NCI-H526 treated with DMSO at 0.1 percent for 48 hours (cell line): ENCODE results near the gene NISCH.

Experiments used
- DNase-seq: peaks from one replicate; lab custom pipeline; 2025; lab: John Stamatoyannopoulos, UW

NISCH gene

DNA sequence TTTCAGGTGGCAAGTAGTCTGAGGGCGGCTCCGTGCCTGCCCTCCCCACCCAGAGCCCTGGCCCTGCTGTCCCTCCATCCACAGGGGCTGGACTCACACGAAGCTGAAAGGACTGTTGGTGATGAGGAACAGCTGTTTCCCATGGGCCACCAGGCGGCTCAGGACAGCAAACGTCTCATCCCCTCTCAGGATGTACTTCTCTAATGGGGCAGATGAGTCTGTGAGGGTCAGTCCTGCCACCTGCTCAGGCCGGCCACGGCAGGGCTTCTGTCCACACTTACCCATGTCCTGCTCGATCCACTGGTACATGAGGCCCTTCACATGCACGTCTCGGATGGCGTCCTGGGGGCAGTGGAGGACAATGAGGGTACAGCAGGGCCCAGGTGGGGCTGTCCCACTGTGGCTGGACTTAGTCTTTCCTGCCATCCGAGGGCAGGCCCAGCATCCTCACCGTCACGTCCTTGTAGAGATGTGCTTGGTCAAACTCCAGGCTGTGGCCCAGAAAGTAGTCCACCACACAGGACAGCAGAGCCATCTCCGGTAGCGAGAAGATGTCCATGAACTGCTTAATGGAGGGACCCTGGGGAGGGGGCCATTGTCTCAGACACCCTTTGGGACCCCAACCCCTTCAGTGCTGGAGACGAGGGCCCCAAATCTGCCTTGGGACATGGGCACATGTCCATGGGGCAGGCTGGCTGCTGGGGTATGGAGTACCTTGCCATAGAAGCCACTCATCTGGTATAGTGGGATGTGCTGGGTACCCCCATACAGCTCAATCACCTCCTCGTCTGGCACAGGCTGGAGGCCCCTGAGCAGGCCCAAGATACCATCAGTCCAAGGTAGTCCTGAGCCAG lies 72.6 kb downstream of the NISCH start:
- DNase-seq = no peak

DNA sequence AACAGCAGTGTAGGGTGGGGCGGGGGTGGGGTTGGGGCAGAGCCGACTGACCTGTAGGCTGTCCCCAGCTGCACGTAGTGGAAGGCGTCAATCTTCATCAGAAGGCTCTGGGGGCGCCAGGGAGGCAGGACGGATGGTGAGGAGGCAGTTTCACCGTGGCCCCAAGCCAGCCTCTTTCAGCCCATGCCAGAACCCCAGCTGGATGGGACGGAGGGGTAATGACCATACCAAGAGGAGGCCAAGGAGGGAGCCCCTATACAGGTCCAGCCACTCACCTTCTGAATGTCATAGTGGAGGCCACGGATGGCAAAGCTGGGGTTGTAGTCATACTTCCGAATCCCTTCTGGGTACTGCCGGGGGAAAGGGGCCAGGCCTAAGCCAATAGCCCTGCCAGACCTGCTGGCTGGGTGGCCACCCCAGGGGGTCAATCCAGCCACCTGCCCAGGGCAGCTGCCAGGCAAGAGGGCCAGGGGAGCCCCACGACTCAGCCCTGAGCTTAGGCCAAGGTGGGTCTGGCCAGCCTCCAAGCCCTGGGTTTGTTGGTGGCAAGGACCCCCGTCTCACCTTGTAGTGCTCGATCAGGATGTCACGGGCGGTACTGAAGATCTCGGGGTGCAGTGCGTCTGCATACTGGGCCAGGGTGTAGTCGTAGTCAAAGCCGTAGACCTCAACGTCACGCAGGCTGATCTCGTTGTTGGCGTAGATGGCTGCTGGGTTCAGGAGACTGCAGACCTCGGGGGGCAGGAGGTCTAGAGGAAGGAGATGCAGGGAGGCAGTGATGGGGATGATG lies 73.4 kb downstream of the NISCH start:
- DNase-seq = no peak

DNA sequence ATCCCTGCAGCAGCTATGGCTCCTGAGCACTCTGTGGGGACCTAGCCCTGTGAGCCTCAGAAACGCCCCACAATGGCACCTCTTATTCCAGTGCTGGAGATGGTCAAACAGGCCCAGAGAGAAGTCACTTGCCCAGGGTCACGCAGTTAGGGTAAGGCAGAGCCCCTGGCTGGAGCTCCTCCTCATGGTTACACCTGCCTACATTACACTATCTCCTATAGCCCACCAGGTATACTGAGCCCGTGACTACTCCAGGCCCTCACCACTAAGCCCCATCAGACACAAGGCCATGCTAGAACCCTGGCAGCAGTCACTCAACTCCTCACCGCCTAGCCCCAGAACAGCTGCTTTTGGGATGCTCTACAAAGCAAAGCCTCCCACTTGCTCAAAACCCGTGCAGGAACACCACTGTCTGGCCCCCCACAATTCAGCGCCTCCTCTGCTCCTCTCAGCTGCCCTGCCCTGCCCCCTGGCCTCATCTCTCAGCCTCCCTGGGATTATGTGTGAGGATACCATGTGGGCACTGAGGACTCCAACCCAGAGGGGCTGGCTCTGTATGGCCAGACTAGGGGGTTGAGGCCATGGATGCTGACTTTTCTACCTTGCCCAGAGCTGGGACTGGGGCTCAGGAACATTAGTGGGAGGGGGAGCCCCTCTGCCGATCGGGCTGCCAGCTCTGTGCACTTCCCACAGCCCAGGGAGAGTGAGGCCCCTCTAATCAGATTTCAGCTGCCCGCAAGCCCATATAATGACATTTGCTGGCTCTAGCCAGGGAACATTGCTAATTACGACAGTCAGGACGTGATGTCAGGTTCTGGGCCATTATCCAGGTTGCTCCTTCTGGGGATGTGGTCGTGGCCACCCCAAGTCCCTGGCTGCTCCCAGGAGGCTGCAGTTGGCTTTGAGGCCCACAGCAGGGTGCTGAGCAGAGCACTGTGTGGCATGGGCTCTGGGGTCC lies 74.3 kb downstream of the NISCH start:
- no peak for DNase-seq

DNA sequence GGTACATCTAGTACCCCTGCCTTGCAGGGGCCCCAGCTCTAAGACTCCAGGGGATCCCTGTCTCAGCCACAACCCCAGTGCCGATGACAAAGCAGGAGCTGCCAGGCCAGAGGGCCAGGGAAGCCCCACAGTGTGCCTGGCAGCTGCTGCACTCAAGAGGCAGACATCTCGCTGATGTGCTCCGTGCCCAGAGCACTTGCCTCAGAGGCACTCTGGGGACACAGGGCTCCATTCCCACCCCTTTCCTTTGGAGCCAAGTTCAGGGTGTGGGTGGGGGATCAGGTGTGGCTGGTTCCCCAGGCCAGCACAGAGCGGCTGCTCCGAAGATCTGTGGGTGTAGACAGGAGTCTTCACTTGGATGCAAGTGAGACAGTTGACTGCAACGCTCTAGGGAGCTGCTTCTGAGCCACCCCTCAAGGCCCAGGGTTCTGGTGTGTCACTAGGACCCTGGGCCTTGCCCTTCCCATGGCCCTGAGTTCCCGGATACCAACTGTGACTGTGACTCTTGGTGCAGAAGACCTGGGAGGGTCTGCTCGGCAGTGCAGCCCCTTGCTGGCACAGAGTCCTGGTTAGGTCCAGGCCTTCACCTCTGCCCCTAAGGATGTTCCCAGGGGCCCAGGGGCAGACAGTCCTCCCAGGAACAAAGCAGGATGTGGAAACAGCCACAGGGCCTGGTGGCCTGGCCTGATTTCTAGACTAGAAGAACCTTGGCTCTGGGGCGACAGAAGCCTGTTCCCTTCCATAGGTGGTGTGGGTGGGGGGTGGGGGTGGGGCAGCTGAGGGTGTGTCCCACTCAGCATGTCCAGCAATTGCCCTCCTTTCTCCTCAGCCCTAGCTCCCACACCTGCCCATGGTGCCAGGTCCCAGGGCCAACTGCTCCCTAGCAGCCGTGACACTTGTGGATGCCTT lies 75.8 kb downstream of the NISCH start:
- no peak for DNase-seq

DNA sequence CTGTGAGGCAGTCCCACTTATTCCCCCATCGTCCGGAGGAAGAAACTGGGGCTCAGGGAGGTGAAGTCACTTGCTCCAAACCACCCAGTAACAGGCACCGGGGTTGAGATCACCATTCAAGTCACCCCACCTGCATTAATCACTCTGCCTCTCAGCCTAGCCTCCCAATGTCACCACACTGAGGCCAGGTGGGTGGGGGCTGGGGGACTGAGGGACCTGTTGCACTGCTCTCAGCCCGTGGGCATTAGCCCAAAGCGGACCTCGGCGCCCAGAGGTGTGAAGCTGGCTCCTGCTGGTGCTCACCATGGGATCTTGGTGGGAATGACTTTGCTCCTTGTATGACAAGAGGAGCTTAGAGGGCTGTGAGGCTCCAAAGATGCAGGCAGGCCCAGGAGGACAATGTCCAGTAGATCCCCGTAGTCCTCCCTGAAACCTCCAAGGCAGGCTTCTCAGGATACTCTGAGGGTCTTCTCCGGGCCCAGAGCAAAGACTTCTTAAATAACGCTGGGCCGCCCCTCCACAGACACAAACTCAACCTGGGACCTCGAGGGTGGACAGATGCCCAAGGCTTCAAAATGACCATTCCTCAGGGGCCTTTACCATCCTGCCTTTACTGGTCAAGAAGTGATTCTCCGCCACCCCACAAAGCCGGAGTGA lies 76.6 kb downstream of the NISCH start:
- DNase-seq = no peak

DNA sequence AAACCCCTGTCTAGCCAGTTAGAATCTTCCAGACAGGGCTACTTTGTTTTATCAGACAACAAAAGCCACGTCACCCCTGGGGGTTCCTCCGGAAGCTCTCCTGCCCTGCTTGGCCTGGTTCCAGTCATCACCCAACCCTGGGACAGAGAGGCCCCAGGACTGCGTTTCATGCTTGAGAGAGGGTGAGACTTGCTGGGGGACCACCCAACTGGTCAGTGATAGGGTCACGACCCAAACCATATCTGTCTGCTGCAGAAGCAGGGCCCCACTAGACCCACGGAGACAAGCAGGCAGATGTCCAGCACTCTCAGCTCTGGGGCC lies 77.1 kb downstream of the NISCH start:
- no peak for DNase-seq

DNA sequence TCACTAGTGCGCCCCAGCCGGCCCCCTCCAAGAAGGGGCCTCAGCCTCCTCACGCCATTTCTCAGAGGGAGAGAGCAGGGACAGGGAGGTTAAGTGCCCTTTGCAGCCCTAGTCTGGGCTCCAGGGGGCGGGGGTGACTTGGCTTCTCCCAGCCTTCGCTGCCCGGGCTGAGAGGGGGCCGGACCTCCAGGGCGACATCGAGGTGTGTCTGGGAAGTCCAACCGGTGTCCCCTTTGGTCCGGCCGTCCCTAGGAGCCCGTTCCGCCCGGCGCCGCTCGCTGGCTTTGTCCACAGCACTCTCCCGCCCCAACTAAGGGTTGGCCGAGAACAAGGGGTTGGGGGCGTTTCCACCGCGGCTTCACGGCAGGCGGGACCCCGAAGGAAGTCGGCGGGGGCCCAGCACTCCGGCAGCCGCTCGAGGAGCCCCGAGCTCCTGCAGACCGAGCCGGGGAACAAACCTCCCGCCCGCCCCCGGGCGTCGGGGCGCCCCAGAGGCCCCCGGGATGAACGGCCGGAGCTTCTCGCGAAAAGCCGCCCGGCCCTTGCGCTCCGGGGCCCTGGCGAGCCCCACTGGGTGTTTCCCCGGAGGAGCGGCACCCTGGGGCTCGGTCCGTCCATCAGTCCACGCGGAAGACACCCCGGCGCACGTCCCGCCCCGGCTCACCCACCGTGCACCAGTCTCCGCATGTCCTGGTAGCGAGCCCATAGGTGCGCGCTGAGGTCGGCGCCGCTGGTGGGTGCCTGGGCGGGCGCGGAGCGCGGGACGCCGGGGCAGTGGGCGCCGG lies 77.6 kb downstream of the NISCH start:
- no peak for DNase-seq

DNA sequence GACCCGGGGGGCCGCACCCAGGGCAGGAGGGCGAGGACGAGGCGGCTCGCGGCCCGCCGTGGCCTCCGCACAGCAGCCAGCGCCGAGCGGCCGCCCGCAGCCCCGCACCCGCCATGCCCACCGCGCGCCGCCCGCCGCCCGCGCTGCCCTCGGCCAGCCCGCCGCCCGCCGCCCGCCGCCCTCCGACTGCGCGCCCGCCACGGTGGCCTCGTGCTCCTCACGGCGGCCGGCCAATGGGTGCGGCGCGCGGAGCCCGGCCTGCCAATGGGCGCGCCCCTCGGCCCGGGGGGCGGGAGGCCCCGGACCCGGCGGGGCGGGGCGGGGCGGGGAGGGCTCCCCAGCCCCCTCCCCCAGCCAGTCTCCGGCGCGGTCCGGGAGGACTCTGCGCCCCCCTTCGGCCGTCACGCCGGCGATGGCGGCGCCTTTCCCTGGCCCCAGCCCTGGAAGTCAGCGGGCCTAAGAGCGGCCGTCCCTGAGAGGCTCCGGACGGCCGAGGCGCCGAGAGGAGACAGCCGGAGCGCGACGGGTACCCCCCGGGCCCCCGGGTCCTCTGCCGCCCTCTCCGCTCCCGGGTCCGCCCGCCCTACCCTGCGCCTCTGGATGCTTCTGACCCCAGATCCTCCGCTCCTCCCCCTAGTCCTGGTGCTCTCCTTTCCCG lies 78.3 kb downstream of the NISCH start, which contains the start of gene NT5DC2:
NT5DC2 (minus strand) TSS at position 235 of the 658 bp plus-strand sequence; CDS start at position 115, 120 bp downstream.
- DNase-seq = peak; percentile 66

DNA sequence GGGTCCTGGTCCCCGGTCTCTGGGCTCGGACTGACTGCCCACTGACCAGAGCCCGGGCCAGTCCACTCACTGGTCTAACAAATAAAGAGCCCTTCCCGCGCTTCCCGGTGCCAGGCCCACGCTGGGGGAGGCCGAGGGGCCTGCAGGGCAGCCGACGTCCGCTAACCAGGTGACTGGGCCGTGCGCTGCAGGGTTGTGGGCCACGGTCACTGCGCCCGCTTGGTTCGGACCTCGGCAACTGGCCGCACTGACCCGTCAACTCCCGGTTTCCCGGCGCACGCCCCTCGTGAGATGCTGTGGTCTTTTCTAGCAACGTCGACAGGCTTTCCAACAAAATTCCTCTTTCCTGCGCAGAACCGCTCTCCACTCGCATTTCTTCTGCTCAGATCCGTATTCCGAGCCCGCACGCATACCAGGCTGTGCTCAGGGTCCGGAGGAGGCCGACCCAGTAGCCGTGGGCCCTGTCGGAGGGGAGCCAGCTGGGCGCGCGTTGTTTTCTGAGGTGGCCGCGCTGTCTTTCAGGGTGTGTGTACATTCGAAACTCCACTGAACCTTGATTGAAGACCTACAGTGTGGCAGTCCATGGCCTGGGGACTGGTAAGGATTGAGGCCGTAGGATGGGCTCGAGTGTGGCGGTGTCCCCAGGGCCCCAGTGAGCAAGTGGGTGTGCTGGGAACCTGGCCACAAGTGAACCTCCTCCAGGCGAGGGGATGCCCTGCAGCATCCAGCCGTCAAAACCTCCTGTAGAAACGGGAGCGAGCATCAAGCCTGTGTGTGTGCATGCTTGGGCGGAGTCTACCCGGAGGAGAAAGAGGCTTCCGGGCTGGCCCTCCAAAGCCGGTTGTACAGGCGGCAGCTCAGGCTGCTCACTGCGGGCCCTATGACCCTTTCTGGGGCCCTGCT lies 79.1 kb downstream of the NISCH start:
- peak; percentile 79 for DNase-seq

DNA sequence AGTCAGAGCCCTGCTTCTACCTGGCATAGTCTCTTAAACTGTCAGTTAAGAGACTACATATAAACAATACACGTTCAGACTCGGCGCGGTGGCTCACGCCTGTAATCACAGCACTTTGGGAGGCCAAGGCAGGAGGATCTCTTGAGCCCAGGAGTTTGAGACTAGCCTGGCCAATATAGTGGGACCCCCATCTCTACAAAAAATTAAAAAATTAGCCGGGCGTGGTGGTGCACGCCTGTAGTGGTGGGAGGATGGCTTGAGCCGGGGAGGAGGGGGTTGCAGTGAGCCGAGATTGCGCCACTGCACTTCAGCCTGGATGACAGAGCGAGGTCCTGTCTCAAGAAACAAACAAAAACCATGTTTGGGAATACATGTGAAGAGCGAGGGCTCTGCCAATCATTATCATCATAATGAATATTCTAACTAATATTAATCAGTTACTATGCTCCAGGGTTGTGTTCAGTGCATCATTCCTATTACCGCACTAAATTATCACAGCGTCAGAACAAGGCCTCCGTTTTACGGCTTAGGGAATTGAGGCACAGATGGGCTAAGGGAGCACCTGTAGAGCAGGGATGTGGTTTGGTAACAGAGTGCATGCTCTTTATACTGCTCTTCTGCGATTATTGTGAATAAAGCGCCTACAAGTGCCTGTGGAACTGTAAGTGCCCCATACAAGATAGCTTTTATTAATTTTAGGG lies 80.2 kb downstream of the NISCH start:
- no peak for DNase-seq

DNA sequence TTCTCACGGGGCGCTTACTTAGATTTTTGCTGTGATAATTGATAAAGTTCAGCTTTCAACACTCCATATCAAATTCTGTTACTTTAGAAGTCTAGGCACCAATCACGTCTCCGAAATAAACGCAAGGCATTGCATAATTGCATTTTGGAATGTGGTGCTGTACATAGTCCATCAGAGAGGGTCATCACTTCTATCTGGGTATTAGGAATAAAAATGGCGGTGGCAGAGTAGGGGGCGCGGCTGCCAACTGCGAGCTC lies 80.6 kb downstream of the NISCH start:
- no peak for DNase-seq

DNA sequence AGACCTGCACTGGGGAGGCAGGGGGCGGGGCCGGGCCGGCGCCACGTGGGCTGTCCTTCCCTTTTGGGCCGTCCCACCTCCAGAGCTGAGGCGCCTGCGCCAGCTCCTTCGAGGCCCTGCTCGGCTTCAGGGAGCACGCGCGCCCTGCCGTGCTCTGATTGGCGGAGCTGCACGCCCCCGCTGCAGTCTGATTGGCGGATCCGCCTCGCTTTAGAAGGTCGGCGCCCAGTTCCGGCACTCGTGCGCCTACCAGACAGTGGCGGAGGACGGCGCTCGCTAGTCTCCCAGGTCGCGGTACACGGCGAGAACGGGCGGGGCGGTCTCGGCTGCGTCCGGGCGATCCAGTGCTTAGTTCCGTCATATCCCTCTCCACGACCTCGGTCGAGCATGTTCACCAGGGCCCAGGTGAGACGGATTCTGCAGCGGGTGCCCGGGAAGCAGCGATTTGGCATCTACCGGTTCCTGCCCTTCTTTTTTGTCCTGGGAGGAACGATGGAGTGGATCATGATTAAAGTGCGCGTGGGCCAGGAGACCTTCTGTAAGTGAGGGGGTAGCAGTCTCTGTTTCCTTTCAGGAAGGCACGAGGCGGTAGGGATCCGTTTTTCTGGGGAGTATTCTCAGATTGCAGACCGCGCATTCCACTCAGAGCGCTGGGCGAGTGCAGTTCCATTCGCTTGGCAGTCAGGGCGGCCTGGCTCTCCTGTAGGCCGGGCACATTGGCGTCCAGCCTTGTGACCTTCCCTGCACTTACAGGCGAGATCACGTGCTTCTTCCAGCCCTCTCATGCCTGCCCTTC lies 81.2 kb downstream of the NISCH start, which contains the start of gene UQCC5:
UQCC5 (plus strand) TSS at position 237 of the 796 bp plus-strand sequence; CDS start at position 388, 151 bp downstream.
- DNase-seq = peak; percentile 98

DNA sequence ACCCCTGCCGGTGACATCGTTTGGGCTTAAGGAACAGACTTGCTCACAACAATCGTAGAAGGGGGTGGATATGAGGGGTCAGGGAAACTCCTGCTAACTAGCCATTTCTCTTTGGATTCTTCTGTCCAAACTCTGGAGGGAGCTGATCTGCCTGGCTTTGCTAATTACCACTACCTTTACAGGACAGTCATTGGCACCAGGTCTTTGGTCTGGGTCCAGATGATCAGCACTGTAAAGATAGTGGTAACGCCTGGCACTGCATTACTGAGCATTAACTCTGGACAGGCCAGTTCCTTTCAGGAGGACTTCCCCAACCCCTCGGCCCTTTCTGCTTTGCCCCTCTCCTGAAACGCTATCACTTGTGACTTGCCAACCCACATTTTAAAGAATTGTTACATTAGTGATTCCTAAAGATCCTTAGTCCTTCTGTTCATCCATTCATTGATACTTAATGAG lies 81.8 kb downstream of the NISCH start:
- DNase-seq = no peak

DNA sequence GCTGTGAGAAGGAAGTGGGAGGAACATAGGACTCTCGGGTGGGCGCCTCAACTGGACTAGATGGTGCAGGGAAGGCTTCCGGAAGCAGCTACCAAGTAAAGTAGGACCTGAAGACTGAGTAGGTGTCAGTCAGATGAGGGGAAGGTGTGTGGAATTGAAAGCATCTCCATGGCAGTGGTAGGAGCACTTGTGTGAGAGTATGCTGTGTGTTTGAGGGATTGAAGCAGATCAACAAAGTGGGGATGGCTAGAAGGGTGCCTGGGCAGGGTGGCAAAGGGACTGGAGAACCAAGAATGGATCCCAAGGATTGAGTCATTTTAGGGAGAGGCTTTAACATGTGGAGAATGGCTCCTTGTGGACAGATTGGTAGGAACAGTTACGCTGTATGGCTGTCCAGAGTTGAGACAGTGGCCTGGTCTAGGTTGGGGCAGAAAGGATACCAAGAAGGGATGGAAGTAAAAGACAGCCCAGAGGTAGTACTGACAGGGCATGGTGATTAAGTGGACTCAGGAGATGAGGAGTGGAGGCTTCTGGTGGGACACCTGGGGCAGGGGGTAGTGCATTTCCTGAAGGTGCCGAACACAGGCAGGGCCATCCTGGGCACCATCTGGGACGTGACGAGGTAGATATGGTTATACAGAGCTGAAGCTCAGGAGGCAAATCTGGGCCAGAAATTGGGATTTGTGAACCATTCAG lies 82.5 kb downstream of the NISCH start:
- DNase-seq = no peak

DNA sequence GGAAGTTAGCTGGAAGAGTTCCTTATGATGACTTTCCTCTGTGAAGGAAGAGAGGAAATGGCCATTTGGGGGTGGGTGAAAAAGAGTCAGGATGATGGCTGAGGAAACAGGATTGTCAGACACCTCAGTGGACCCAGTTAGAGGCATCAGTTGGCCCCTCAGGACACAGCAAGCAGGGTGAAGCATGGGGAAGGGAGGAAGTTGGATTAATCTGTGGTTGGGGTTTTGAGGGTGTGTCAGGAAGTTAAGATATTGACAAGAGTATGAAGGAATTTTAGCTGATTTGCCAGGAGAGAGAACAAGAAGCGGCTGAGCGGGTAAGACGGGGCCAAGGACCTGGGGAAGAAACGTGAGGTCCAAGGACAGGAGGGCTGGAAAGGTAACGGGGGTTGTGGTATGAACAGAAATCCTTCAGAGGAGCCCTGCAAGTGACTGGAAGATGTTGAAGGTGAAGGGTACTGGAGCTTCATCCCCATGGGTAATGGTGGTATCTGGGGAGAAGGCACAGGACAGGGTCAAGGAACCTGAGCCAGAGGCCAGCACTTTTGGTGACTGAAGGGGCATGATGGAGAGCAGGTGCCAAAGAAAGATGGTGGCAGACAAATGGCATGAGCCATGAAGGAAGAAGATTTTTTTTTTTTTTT lies 83.7 kb downstream of the NISCH start:
- DNase-seq = no peak

DNA sequence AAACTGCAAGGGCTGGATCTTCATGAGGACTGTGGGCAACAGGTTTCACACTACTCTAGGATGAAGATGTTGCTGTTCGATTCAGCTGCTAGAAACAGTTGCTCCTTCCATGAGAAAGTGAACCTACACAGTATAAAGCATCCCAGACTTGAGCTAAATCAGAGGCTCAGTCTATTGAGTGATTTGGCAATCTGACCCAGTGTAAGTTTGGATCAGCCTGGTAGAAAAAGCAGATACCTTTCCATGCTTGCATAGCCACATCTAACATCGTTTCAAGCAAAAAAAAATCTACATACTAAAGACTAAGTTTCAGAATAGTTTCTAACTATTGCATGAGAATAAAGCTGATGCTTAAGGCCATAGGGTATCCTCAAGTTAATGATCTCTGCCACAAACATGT lies 85.6 kb downstream of the NISCH start:
- no peak for DNase-seq
